HG03457 (cell line): Measurements from ENCODE around the gene UGCG.
"Not testable (repeated sequence)": the region's sequence is repeated elsewhere in the genome, so short reads cannot be mapped to it uniquely, and the experiment has no call there.

ENCODE experiments used
- ATAC-seq: cut with Tn5 transposase; IDR thresholded peaks from one replicate; pipeline ENCODE4 v1.9.1; 2021; ENCODE audit warnings: moderate number of reproducible peaks; ENCODE audit not compliant: unreplicated experiment

UGCG gene

GRCh38 chr9:111917201-111917600, 20.6 kb downstream of the UGCG start:
- no peak for ATAC-seq

DNA sequence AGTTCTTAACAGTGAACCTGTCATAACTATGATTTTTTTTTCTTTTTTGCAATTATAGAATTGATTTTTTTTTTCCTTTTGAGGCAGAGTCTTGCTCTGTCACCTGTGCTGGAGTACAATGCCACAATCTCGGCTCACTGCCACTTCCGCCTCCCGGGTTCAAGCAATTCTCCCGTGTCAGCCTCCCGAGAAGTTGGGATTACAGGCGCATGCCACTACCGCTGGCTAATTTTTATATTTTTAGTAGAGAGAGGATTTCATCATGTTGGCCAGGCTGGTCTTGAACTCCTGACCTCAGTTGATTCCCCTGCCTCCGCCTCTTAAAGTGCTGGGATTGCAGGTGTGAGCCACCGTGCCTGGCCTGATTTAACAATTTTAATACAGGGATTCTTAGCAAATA, 21.4 kb downstream of the UGCG start:
- ATAC-seq, result no peak

GRCh38 chr9:111919875-111920274, 23.3 kb downstream of the UGCG start:
- no peak for ATAC-seq

DNA sequence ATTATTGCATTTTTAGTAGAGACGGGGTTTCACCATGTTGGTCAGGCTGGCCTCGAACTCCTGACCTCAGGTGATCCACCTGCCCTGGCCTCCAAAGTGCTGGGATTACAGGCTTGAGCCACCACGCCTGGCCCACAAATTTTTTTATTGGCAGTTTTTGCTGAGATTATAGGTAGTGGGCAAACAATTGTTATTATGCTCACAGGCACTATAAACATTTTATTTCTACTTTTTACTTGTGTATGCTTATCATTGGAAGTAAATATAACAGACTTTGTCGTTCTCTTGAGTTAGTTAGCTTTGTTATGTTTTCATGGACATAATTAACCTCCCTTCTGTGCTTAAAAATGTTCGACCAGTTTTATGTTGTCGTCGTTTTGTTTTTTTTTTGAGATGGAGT, 23.9 kb downstream of the UGCG start:
- no peak for ATAC-seq

DNA sequence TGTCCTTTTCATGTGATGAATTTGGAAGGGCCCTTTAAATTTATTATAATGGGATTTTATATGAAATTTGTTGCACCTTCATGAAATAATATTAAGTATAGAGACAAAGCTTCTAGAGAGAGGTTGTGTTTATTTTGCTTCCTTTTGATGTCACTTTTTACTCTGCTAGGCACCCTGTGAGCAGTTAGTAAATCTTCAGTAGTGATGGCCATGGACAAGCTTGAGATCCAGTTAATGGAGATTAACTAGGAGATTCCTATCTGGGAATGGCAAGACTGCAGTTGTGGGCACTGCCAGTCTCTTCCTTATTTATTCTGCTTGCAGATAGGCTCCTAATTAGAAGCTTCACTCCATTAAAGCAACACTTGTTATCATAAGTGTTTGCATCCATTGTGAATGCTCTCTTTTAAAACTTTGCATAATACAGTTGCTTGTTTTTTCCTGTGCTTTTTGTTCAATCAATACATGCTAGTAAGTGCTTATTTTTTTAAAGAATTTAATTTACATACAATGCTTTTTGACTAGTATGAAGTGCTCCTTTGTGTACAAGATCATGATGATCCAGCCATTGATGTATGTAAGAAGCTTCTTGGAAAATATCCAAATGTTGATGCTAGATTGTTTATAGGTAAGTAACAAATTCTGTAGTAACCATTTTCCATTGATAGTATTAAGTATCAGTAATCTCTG, 25.9 kb downstream of the UGCG start:
- no peak for ATAC-seq

GRCh38 chr9:111924281-111924680, 27.7 kb downstream of the UGCG start:
- no peak for ATAC-seq

GRCh38 chr9:111925017-111925770, 28.6 kb downstream of the UGCG start:
- ATAC-seq, result no peak

DNA sequence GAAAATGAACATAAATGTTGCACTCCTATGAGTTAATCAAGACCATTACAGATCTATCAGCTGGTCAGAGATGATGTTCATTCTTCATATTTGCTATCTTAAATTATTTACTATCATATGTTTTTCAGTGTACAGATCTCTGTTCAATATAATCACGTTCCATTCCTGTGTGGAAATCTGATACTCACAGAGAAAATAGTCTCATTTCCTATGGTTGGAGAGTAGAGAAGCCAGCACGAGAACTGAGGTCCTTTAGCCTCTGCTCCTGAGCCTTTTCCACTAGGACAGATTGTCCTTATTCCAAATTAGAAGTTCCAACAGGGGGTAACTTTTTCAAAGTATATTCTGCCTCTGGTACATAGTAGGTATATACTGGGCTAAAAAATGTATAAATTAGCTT, 29.2 kb downstream of the UGCG start:
- no peak for ATAC-seq

DNA sequence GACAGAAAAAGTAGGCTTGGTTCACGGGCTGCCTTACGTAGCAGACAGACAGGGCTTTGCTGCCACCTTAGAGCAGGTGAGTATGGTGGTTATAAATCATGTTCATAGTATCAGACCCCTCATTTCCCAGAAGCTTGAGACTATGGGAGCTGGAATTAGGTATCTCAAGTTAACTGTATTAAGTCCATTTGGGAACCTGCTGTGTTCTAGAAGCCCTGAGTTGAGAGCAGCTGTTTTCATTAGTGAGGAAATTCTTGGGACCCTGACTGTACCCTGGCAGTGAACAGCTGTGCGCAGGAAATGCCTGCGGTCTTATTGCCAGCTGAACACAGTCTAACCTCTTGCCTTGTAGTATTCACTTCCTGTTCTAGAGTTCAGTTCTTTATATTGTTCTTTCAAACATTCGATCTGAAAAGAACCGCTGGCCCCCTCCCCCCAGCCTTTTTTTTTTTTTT, 29.8 kb downstream of the UGCG start:
- ATAC-seq, result peak; percentile 96

- no peak for ATAC-seq
These were observed 31.7 kb downstream of the UGCG start for GRCh38 chr9:111928359-111928720.

- ATAC-seq, result no peak
These were observed 38.1 kb downstream of the UGCG start for GRCh38 chr9:111934747-111935146.

- no peak for ATAC-seq
These were observed 39.8 kb downstream of the UGCG start for GRCh38 chr9:111936391-111936790.

DNA sequence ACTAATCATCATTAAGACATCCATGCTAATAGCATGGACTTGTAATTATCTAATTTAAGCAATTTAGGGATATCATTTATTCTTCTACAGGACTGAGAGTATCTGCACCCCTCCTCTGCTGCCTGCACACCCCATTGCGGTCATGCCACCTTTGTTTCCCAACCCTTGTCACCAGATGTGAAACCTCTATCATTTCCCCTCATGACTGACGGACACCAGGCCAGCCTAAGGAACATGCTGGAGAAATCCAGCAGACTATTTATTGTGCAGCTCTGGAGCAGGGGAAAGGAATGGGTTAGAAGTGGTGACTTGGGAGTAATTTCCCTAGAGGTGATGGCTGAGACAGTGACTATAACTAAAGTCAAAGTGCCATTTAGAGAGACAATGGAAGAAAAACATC, 40.7 kb downstream of the UGCG start:
- no peak for ATAC-seq

DNA sequence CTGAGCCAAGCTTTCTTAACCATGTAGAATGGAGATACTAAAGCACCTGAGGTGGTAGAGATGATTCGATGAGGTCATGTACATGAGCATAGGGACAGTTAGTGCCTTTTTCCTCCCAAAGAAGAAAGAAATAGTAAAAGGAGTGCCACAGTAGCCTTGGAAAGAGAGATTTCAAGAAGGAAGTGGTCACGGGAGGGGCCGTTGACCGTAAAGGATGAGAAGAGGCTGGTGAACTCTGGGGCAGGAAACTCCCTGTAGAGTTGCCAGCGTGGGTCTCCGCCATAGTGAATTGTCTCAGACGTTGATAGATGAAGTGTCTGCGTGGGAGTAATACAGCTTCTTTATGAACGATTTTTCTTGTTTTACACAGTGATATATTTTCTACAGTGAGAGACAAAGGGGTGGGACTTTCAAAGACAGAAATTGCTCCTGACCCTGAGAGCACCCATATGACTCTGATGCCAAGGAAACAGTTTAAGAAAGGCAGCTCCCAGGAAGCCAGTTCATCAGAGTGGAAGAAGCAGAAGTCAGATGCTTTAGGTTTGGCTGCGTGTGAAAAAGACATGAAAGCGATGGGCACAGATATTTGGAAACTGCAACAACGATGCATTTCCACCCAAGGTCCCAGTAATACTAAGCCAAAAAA, 41.3 kb downstream of the UGCG start:
- ATAC-seq, result peak; percentile 75

DNA sequence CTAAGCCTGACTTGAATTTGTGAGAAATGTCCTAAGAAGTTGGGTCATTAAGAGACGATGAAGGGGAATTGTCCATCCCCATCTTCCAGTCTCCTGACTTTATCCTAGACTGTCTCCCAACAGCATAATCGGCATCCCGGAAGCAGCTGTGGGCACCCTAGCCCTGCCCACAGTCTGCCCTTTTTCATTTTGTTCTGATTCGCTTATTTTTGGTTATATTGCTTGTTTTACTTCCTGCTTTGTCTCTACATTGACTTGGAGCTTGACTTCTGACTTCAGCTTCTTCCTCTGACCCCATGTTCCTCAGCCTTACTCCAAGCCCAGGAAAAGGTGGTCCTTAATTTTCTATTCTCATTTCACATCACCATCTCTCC, 41.8 kb downstream of the UGCG start:
- ATAC-seq, result no peak

DNA sequence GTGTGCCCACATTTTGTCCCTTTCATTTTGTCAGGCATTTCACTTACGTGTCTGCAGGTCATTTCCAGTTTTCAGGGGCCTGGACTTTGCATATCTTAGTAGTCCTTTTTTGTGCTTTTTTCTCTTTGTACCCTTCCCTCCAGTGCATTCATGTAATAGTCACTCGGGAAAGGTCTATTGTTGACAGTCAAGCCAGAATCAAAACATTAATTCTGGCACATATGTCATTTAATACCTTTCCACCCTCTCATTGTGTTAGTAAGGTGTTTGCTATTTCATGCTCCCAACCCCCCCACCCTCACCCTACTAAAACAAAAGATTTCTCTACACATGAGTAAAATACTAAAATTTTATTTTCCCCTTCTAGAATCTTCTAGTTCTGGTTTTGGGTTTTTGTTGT, 42.7 kb downstream of the UGCG start:
- ATAC-seq, result no peak

DNA sequence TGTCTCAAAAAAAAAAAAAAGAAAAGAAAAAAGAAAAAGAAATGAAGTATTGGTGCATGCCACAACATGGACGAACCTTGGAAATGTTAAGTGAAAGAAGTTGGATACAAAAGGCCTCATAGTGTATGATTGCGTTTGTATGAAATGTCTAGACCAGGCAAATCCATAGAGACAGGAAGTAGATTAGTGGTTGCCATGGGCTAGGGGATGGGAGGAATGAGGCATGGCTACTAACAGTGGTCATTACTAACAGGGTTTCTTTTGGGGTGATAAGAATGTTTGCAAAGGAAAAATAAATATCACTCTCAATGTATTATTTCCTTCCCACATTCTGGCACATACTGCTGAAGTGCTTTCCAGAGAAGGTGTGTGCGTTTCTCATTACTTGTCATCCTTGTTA, 44.1 kb downstream of the UGCG start:
- ATAC-seq, result no peak

- ATAC-seq, result no peak
These were observed 46.6 kb downstream of the UGCG start for GRCh38 chr9:111943200-111943599.

- no peak for ATAC-seq
These were observed 47.1 kb downstream of the UGCG start for GRCh38 chr9:111943746-111944145.

DNA sequence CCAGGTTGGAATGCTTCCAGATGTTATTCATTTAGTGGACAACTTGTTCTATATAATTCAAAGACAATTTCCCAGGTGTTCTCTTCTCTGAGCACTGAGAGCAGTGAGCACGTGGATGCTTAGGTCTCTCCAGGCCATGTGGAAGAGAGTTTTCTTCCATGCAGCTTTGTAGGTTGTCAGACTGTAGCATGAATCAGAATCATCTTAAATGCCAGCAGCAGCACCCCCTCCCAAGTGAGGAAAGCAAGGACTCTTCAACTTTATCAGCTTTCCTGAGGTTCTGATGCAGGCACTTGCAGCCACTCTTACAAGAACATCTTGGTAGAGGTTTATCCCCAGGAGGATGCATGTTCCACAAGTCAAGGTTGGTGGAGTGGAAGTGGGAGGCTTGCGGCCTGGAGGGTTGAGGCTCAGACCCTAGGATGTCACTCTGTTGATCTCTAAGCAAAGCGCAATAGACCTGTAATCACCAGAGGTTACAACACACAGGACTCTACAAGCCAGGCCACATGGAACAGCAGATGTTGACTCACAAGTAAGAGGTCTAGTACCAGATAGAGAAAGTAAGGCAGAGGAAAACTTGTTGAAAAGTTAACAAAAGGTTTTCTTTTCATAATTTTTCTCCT, 47.7 kb downstream of the UGCG start:
- ATAC-seq, result no peak

DNA sequence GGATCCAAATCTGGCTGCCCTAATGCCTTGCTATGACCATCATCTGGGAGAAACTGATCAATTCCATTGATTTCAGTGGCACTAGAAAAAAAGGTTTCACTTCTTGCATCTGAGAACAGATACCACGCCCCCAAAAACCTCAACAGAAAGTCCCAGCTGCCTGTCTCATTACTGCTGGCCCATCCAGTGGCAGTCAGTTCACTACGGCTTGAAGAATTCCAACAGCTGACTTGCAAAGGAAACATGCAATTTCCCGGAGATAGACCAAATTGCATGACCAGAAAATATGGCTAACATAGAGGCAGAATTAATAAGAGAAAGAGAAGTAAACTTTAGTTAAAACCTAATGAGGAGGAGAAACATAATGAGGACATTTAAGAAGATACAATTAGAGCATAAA, 48.6 kb downstream of the UGCG start:
- ATAC-seq, result peak; percentile 42

DNA sequence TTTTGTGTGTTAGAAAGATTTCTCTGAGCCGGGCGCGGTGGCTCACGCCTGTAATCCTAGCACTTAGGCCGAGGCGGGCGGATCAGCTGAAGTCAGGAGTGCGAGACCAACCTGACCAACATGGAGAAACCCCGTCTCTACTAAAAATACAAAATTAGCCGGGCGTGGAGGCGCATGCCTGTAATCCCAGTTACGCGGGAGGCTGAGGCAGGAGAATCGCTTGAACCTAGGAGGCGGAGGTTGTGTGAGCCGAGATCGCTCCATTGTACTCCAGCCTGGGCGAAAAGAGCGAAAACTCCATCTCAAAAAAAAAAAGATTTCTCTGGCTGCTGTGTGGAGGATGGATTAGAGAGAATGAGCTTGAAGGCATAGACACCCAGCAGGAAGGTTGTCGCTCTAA, 51.5 kb downstream of the UGCG start:
- ATAC-seq, result not testable (repeated sequence)
